Gastrocnemius medialis (tissue), 4 donors: ENCODE data around the gene SEPHS1.

ENCODE experiments used
- CTCF ChIP-seq, 5 experiments: fragments of 450-650 bp in 3 of 5; fragments of 200-600 bp in 2 of 5; sonication (generic) in 2 of 5; IDR thresholded peaks in 4 of 5; conservative IDR thresholded peaks in 1 of 5; 1 replicate in 4 of 5; 2 replicates in 1 of 5; pipeline ENCODE4 v1.5.1; 2016 to 2019; ENCODE audit warnings: antibody characterized with exemption in 5 of 5, mild to moderate bottlenecking in 3 of 5, moderate library complexity in 3 of 5
- POLR2A ChIP-seq, 2 donors: fragments of 450-650 bp; IDR thresholded peaks; one replicate each; pipeline ENCODE4 v1.6.1; 2017; ENCODE audit warnings: antibody characterized with exemption in 2 of 2, mild to moderate bottlenecking in 2 of 2, moderate library complexity in 2 of 2

- TF ChIP-seq CTCF (IDR thresholded peaks at IDR 0.05 in 4 of 5, conservative IDR thresholded peaks at IDR 0.05 in 1 of 5) (no peak), POLR2A (IDR thresholded peaks at IDR 0.05) (peak in 1 of 2 donors; percentile 12)
Measured at GRCh38 chr10:13390604-13391522, 42.8 kb upstream of the SEPHS1 start.
